PFSK-1 (cell line): ENCODE data around the gene NINJ2.

ENCODE experiments used
- FOXP2 ChIP-seq: optimal IDR thresholded peaks from 2 replicates; pipeline ENCODE3; 2011; ENCODE audit warnings: borderline replicate concordance, control low read depth, inconsistent platforms; ENCODE audit not compliant: insufficient read depth; ENCODE audit errors: extremely low read length, extremely low read depth
- POLR2AphosphoS5 ChIP-seq: IDR thresholded peaks from 2 replicates; pipeline ENCODE4 v1.6.1; 2012; ENCODE audit warnings: low read depth, mild to moderate bottlenecking, control low read depth, low read length, moderate library complexity
- SIN3A ChIP-seq: IDR thresholded peaks from 2 replicates; pipeline ENCODE4 v1.6.1; 2012; ENCODE audit warnings: mild to moderate bottlenecking, low read length, moderate library complexity, borderline replicate concordance; ENCODE audit not compliant: insufficient read depth
- TAF1 ChIP-seq: IDR thresholded peaks from 2 replicates; pipeline ENCODE4 v1.6.1; 2012; ENCODE audit warnings: low read length, control low read depth, borderline replicate concordance; ENCODE audit not compliant: insufficient read depth
- TF ChIP-seq, protein P1 (sequence below), 2 experiments: IDR thresholded peaks; 2 replicates each; pipeline versions ENCODE4 v1.6.1 to v1.8.0; 2011 to 2012; ENCODE audit warnings: low read depth in 2 of 2, low read length in 2 of 2, control low read depth in 1 of 2, inconsistent platforms in 1 of 2, mild to moderate bottlenecking in 1 of 2, moderate library complexity in 1 of 2; ENCODE audit not compliant: insufficient read depth in 1 of 2

NINJ2 gene

GRCh38 chr12:588024-588322 lies 75.3 kb downstream of the NINJ2 start:
- no peak for TF ChIP-seq SIN3A
- no peak for TF ChIP-seq FOXP2
- TF ChIP-seq, protein P1, sequence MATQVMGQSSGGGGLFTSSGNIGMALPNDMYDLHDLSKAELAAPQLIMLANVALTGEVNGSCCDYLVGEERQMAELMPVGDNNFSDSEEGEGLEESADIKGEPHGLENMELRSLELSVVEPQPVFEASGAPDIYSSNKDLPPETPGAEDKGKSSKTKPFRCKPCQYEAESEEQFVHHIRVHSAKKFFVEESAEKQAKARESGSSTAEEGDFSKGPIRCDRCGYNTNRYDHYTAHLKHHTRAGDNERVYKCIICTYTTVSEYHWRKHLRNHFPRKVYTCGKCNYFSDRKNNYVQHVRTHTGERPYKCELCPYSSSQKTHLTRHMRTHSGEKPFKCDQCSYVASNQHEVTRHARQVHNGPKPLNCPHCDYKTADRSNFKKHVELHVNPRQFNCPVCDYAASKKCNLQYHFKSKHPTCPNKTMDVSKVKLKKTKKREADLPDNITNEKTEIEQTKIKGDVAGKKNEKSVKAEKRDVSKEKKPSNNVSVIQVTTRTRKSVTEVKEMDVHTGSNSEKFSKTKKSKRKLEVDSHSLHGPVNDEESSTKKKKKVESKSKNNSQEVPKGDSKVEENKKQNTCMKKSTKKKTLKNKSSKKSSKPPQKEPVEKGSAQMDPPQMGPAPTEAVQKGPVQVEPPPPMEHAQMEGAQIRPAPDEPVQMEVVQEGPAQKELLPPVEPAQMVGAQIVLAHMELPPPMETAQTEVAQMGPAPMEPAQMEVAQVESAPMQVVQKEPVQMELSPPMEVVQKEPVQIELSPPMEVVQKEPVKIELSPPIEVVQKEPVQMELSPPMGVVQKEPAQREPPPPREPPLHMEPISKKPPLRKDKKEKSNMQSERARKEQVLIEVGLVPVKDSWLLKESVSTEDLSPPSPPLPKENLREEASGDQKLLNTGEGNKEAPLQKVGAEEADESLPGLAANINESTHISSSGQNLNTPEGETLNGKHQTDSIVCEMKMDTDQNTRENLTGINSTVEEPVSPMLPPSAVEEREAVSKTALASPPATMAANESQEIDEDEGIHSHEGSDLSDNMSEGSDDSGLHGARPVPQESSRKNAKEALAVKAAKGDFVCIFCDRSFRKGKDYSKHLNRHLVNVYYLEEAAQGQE (IDR thresholded peaks at IDR 0.05; ENCODE audit: insufficient read depth in 1 of 2, low read depth in 2 of 2, low read length in 2 of 2), result no peak
- no peak for TF ChIP-seq POLR2AphosphoS5
- TF ChIP-seq TAF1, result no peak

DNA sequence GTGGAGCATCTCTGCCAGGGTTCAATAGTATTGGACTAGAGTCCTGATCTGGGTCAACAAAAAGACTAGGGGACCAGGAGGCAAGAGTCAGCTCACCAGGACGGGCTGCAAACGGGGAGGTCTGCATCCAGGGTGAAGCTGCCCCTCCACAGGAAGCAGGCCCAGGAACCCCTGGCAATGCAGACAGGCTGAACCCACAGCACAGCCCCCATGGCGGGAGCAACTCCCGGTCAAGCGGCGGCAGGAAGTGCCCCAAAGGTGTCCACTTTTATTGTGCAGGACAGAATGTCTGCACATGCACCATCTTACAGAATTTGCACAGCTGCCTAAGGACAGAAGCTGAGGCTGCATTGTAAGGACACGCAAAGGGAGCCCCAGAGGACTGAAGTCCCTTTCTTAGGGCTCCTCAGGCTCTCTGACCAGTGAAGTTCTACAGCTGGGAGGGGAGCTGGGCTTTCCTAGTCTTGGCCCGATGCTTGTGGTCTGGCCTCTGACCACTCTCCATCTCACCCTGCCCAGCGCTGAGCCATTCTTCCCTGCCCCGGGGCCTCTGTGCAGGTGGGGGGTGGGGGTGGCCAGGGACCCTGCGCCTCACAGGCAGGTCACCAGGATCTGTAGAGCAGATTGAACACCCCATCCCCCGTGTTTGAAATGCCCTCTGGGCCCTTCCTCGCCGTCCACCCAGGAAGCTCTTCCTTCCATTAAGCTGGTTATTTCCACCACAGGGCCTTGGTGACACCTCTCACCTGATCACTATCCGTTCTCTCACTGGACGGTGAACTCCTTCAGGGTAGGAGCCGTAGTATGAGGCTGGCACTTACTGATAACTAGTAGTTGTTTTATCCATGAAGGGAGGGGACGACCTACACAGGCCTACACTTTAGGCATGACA lies 75.9 kb downstream of the NINJ2 start:
- TF ChIP-seq FOXP2 (no peak), TAF1 (no peak), POLR2AphosphoS5 (no peak), SIN3A (no peak)
- TF ChIP-seq, protein P1 (IDR thresholded peaks at IDR 0.05; ENCODE audit: insufficient read depth in 1 of 2, low read depth in 2 of 2, low read length in 2 of 2), result no peak

GRCh38 chr12:586318-587071 lies 76.8 kb downstream of the NINJ2 start:
- no peak for TF ChIP-seq POLR2AphosphoS5

DNA sequence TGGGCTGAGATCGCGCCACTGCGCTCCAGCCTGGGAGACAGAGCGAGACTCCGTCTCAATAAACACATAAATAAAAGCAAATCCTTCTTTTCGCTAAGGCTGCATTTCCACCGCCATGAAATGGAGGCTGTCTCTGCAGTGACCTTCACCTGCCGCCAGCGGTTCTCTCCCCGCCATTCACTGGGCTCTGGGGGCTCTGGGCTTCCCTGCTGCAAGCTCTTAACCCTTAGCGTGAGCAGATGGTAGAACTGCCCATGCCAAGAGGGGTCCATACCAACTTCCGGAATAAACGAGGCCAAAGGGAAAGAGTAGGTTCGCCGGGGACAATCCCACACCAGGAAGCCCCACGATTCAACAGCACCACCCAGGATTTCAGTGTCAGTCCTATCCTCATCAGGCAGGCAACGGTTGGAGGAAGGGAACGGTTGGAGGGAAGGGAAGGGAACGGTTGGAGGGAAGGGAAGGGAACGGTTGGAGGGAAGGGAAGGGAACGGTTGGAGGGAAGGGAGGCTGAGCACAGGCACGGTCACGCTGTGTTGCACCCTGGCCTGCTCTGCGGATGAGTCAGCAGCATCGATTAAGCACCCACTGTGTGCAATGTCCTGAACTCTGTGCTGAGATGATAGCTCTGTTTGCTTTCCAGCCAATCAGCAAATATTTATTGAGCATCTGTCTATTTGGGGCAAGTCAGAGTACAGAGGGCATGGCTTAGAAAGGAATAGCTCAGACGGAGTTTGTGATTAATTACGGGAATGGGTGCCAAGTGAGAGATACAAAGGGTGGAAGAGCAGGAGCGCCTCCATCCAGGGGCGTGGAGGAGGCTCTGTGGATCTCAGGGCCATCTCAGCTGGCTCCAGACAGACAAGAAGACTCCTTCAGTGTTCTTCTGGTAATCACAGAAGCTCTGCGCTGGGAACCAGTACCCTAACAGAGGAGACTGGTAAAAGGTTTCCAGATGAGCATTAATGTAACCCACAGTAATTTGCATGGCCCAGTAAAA lies 77.9 kb downstream of the NINJ2 start:
- TF ChIP-seq POLR2AphosphoS5 (no peak), SIN3A (no peak), TAF1 (no peak), FOXP2 (no peak)
- TF ChIP-seq, protein P1 (IDR thresholded peaks at IDR 0.05; ENCODE audit: insufficient read depth in 1 of 2, low read depth in 2 of 2, low read length in 2 of 2), result no peak

DNA sequence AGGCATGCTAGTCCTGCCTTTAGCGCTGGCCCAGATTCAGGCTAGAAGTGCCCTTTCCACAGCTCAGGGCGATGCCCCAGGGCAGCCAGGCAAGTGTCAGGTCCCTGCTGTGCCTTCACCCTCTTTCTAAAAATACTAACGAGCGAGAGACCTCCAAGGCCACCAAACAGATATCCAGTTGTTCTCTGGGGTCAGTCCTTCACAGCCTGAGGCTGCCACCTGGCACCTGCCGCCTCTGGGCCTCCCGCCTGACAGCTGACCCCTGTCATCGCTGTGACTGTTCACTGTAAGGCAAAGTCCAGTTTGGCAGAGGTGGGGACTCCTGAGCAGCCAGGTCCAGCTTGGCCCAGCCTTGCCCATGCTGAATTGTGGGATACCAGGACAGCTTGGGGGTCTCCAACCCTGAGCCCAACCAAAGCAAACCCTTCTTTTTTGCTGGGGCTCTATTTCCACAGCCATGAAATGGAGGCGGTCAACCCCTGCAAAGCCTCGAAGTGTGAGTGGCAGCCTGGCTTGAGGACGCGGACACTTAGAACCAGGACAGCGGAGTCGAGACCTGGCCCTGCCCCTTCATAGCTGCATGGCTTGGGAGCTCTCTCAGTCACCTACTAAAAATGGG lies 79.9 kb downstream of the NINJ2 start:
- no peak for TF ChIP-seq TAF1
- TF ChIP-seq SIN3A, result no peak
- TF ChIP-seq POLR2AphosphoS5, result no peak
- TF ChIP-seq, protein P1 (IDR thresholded peaks at IDR 0.05; ENCODE audit: insufficient read depth in 1 of 2, low read depth in 2 of 2, low read length in 2 of 2), result no peak
- no peak for TF ChIP-seq FOXP2
